Thoracic aorta (tissue), 2 donors: ENCODE results near the gene PLEK2. TPM values are rescaled to one million over a fixed set of nuclear protein-coding genes. Genes with fewer than 3 reads are reported as not detected.

Experiments
- ATAC-seq: fragments of 150-250 bp; one replicate; pipeline ENCODE4 v1.8.0; 2017; ENCODE audit warnings: low read depth; ENCODE audit not compliant: insufficient number of reproducible peaks, low FRiP score
- DNase-seq: peaks from one replicate; pipeline ENCODE4 v3.0.0-alpha.2; 2020; ENCODE audit warnings: low spot score
- H3K27ac ChIP-seq, 2 donors: fragments of 200-600 bp; sonication (generic); 1 replicate in 1 of 2; 2 replicates in 1 of 2; pipeline ENCODE4 v1.5.1; 2016; ENCODE audit warnings: mild to moderate bottlenecking in 2 of 2, moderate library complexity in 2 of 2
- H3K27me3 ChIP-seq: fragments of 200-600 bp; sonication (generic); replicated peaks from 2 replicates; pipeline ENCODE4 v1.6.0; 2016; ENCODE audit warnings: mild to moderate bottlenecking; ENCODE audit not compliant: insufficient read depth
- H3K36me3 ChIP-seq: fragments of 200-600 bp; sonication (generic); one replicate; pipeline ENCODE4 v1.5.1; 2016
- H3K4me1 ChIP-seq, 2 donors: fragments of 200-600 bp; sonication (generic); 1 replicate in 1 of 2; 2 replicates in 1 of 2; pipeline versions ENCODE4 v1.5.1 to v1.6.0; 2016; ENCODE audit warnings: low read depth in 2 of 2, mild to moderate bottlenecking in 1 of 2; ENCODE audit not compliant: control insufficient read depth in 1 of 2
- H3K4me3 ChIP-seq: fragments of 200-600 bp; sonication (generic); 2 replicates; pipeline ENCODE4 v1.5.1; 2016; ENCODE audit warnings: mild to moderate bottlenecking
- H3K9me3 ChIP-seq: fragments of 200-600 bp; sonication (generic); 2 replicates; pipeline ENCODE4 v1.5.1; 2016
- CTCF ChIP-seq: fragments of 200-600 bp; sonication (generic); IDR thresholded peaks from one replicate; pipeline ENCODE4 v1.5.1; 2019; ENCODE audit warnings: antibody characterized with exemption
- total RNA-seq, 2 donors: library from RNA; depleted of rRNA; stranded (reverse); fragments of >200 nt; gene quantifications; one replicate each; pipeline versions ENCODE4 v1.1.0 to v1.2.3, GENCODE V29; 2016

PLEK2 gene
- total RNA-seq, 2 donors from 2014 or later, result 2.0 to 5.9 TPM

- DNase-seq (no peak), ATAC-seq (no peak)
- Histone ChIP-seq H3K4me1 (no peaks in the 10 kb centered on the region), H3K27me3 (no peaks in the 10 kb centered on the region), H3K4me3 (no peak overlapping the region), H3K27ac (no peak overlapping the region), H3K9me3 (no peaks in the 10 kb centered on the region), H3K36me3 (no peaks in the 10 kb centered on the region)
- no peak for TF ChIP-seq CTCF
Observed at GRCh38 chr14:67423424-67423823, 11.5 kb upstream of the PLEK2 start.

- H3K27me3 ChIP-seq, result no peaks in the 10 kb centered on the region
- H3K4me3 ChIP-seq, result no peak overlapping the region
- H3K36me3 ChIP-seq, result no peaks in the 10 kb centered on the region
- H3K4me1 ChIP-seq, result no peaks in the 10 kb centered on the region
- ATAC-seq, result no peak
- DNase-seq, result no peak
- no peak overlapping the region for H3K27ac ChIP-seq
- H3K9me3 ChIP-seq, result no peaks in the 10 kb centered on the region
- TF ChIP-seq CTCF, result no peak
Observed at GRCh38 chr14:67421356-67422224, 9.6 kb upstream of the PLEK2 start.

- no peak for ATAC-seq
Observed at GRCh38 chr14:67420102-67420739, 8.3 kb upstream of the PLEK2 start.

GRCh38 chr14:67418401-67419191 lies 6.6 kb upstream of the PLEK2 start:
- ATAC-seq (no peak), DNase-seq (no peak)
- H3K9me3 ChIP-seq, result no peaks in the 10 kb centered on the region
- no peak overlapping the region for H3K4me3 ChIP-seq
- H3K36me3 ChIP-seq, result no peaks in the 10 kb centered on the region
- H3K27ac ChIP-seq, result no peak overlapping the region
- no peak for TF ChIP-seq CTCF
- no peaks in the 10 kb centered on the region for H3K4me1 ChIP-seq
- no peaks in the 10 kb centered on the region for H3K27me3 ChIP-seq

More at GRCh38 chr14:67420102-67420739, 8.3 kb upstream of the PLEK2 start:
- no peak for TF ChIP-seq CTCF
- DNase-seq, result no peak
- H3K4me3 ChIP-seq, result no peak overlapping the region
- no peak overlapping the region for H3K27ac ChIP-seq
- H3K27me3 ChIP-seq, result no peaks in the 10 kb centered on the region
- H3K9me3 ChIP-seq, result no peaks in the 10 kb centered on the region
- H3K36me3 ChIP-seq, result no peaks in the 10 kb centered on the region
- no peaks in the 10 kb centered on the region for H3K4me1 ChIP-seq

- Histone ChIP-seq H3K9me3 (no peaks in the 10 kb centered on the region), H3K4me3 (no peak overlapping the region), H3K36me3 (no peaks in the 10 kb centered on the region), H3K4me1 (no peaks in the 10 kb centered on the region), H3K27me3 (no peaks in the 10 kb centered on the region), H3K27ac (no peak overlapping the region)
- ATAC-seq (no peak), DNase-seq (no peak)
- TF ChIP-seq CTCF, result no peak
Observed at GRCh38 chr14:67417633-67418032, 5.7 kb upstream of the PLEK2 start.
